GM18498 (cell line): ENCODE measurements around the gene MYCBP2.
"Not testable (repeated sequence)": the region's sequence is repeated elsewhere in the genome, so short reads cannot be mapped to it uniquely, and the experiment has no call there.

Source experiments
- ATAC-seq: cut with Tn5 transposase; IDR thresholded peaks from one replicate; pipeline ENCODE4 v1.9.1; 2021; ENCODE audit warnings: mild to moderate bottlenecking, moderate library complexity; ENCODE audit not compliant: unreplicated experiment

The MYCBP2 gene

GRCh38 chr13:77326905-77327604 lies at the start of gene MYCBP2:
MYCBP2 (minus strand) TSS chr13:77327094; CDS start chr13:77326775, 319 bp downstream.
- peak; percentile 54 for ATAC-seq

- no peak for ATAC-seq
Measured at GRCh38 chr13:77375560-77376108, 48.7 kb upstream of the MYCBP2 start.

- no peak for ATAC-seq
Measured at GRCh38 chr13:77374786-77375185, 47.9 kb upstream of the MYCBP2 start.

- no peak for ATAC-seq
Measured at GRCh38 chr13:77374339-77374738, 47.4 kb upstream of the MYCBP2 start.

- no peak for ATAC-seq
Measured at GRCh38 chr13:77373502-77373901, 46.6 kb upstream of the MYCBP2 start.

- ATAC-seq: no peak
Measured at GRCh38 chr13:77372275-77372674, 45.4 kb upstream of the MYCBP2 start.

GRCh38 chr13:77370888-77371287 lies 44.0 kb upstream of the MYCBP2 start:
- ATAC-seq: no peak

GRCh38 chr13:77362166-77362565 lies 35.3 kb upstream of the MYCBP2 start:
- ATAC-seq: no peak

GRCh38 chr13:77360032-77360685 lies 33.3 kb upstream of the MYCBP2 start:
- ATAC-seq: no peak

- no peak for ATAC-seq
Measured at GRCh38 chr13:77359171-77359570, 32.3 kb upstream of the MYCBP2 start.

- ATAC-seq: no peak
Measured at GRCh38 chr13:77358001-77358400, 31.1 kb upstream of the MYCBP2 start.

GRCh38 chr13:77356155-77356554 lies 29.3 kb upstream of the MYCBP2 start:
- ATAC-seq: no peak

GRCh38 chr13:77353995-77354394 lies 27.1 kb upstream of the MYCBP2 start:
- no peak for ATAC-seq

- ATAC-seq: no peak
Measured at GRCh38 chr13:77351315-77351714, 24.4 kb upstream of the MYCBP2 start.

- no peak for ATAC-seq
Measured at GRCh38 chr13:77350811-77351210, 23.9 kb upstream of the MYCBP2 start.

- no peak for ATAC-seq
Measured at GRCh38 chr13:77349365-77349764, 22.5 kb upstream of the MYCBP2 start.

- ATAC-seq: not testable (repeated sequence)
Measured at GRCh38 chr13:77347351-77347750, 20.5 kb upstream of the MYCBP2 start.

- ATAC-seq: peak; percentile 61
Measured at GRCh38 chr13:77345150-77345780, 18.4 kb upstream of the MYCBP2 start.

GRCh38 chr13:77343841-77344240 lies 16.9 kb upstream of the MYCBP2 start:
- ATAC-seq: no peak

GRCh38 chr13:77339408-77339807 lies 12.5 kb upstream of the MYCBP2 start:
- ATAC-seq: peak; percentile 70

- ATAC-seq: peak; percentile 69
Measured at GRCh38 chr13:77338961-77339401, 12.1 kb upstream of the MYCBP2 start.

- ATAC-seq: peak; percentile 53
Measured at GRCh38 chr13:77338329-77338728, 11.4 kb upstream of the MYCBP2 start.
